Ishikawa (cell line): ENCODE results near the gene HK3.

ENCODE experiments used
- CEBPB ChIP-seq: IDR thresholded peaks from 2 replicates; pipeline ENCODE4 v1.6.1; 2012
- CREB1 ChIP-seq: IDR thresholded peaks from 2 replicates; pipeline ENCODE4 v1.6.1; 2012; ENCODE audit warnings: low read depth
- EGR1 ChIP-seq: IDR thresholded peaks from 2 replicates; pipeline ENCODE4 v1.6.1; 2012
- EP300 ChIP-seq: IDR thresholded peaks from 2 replicates; pipeline ENCODE4 v1.6.1; 2012; ENCODE audit warnings: borderline replicate concordance
- FOXM1 ChIP-seq: IDR thresholded peaks from 2 replicates; pipeline ENCODE4 v1.6.1; 2012; ENCODE audit warnings: low read depth, borderline replicate concordance
- MAX ChIP-seq: IDR thresholded peaks from 2 replicates; pipeline ENCODE4 v1.6.1; 2012
- NFIC ChIP-seq: IDR thresholded peaks from 2 replicates; pipeline ENCODE4 v1.6.1; 2012
- RAD21 ChIP-seq: IDR thresholded peaks from 2 replicates; pipeline ENCODE4 v1.6.1; 2012; ENCODE audit warnings: low read depth
- TAF1 ChIP-seq: IDR thresholded peaks from 2 replicates; pipeline ENCODE4 v1.6.1; 2012; ENCODE audit warnings: low read depth, mild to moderate bottlenecking
- TCF12 ChIP-seq: IDR thresholded peaks from 2 replicates; pipeline ENCODE4 v1.6.1; 2012; ENCODE audit warnings: low read depth
- TEAD4 ChIP-seq: IDR thresholded peaks from 2 replicates; pipeline ENCODE4 v1.6.1; 2012
- YY1 ChIP-seq: IDR thresholded peaks from 2 replicates; pipeline ENCODE4 v1.6.1; 2012; ENCODE audit warnings: low read depth
- ZBTB7A ChIP-seq: IDR thresholded peaks from 2 replicates; pipeline ENCODE4 v1.6.1; 2012; ENCODE audit warnings: low read depth
- TF ChIP-seq, protein P1 (sequence below): IDR thresholded peaks from 2 replicates; pipeline ENCODE4 v1.6.1; 2012
- TF ChIP-seq, protein P2 (sequence below): IDR thresholded peaks from 2 replicates; pipeline ENCODE4 v1.6.1; 2012; ENCODE audit warnings: low read depth, mild to moderate bottlenecking

HK3 gene

DNA sequence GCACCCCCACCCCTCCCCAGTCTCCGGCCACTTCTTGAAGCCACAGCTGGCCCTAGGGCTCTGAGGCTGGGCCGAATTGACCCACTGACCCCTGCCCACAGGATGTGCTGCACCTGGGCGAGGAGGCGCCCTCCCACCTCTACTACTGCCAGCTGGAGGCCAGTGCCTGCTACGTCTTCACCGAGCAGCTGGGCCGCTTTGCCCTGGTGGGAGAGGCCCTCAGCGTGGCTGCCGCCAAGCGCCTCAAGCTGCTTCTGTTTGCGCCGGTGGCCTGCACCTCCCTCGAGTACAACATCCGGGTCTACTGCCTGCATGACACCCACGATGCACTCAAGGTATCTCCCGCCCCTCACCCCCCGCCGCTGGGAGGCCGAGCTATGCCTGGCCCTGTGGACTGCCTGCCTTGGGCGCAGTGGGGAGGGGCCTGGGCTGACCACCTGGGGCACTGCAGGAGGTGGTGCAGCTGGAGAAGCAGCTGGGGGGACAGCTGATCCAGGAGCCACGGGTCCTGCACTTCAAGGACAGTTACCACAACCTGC, 21.3 kb downstream of the HK3 start:
- TF ChIP-seq TAF1 (no peak), FOXM1 (no peak), MAX (no peak), ZBTB7A (no peak), EP300 (no peak), CREB1 (no peak), YY1 (no peak), TEAD4 (no peak), NFIC (no peak), TCF12 (no peak), CEBPB (no peak)
- TF ChIP-seq, protein P1, sequence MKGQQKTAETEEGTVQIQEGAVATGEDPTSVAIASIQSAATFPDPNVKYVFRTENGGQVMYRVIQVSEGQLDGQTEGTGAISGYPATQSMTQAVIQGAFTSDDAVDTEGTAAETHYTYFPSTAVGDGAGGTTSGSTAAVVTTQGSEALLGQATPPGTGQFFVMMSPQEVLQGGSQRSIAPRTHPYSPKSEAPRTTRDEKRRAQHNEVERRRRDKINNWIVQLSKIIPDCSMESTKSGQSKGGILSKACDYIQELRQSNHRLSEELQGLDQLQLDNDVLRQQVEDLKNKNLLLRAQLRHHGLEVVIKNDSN: no peak

- TF ChIP-seq, protein P2, sequence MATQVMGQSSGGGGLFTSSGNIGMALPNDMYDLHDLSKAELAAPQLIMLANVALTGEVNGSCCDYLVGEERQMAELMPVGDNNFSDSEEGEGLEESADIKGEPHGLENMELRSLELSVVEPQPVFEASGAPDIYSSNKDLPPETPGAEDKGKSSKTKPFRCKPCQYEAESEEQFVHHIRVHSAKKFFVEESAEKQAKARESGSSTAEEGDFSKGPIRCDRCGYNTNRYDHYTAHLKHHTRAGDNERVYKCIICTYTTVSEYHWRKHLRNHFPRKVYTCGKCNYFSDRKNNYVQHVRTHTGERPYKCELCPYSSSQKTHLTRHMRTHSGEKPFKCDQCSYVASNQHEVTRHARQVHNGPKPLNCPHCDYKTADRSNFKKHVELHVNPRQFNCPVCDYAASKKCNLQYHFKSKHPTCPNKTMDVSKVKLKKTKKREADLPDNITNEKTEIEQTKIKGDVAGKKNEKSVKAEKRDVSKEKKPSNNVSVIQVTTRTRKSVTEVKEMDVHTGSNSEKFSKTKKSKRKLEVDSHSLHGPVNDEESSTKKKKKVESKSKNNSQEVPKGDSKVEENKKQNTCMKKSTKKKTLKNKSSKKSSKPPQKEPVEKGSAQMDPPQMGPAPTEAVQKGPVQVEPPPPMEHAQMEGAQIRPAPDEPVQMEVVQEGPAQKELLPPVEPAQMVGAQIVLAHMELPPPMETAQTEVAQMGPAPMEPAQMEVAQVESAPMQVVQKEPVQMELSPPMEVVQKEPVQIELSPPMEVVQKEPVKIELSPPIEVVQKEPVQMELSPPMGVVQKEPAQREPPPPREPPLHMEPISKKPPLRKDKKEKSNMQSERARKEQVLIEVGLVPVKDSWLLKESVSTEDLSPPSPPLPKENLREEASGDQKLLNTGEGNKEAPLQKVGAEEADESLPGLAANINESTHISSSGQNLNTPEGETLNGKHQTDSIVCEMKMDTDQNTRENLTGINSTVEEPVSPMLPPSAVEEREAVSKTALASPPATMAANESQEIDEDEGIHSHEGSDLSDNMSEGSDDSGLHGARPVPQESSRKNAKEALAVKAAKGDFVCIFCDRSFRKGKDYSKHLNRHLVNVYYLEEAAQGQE: no peak
- no peak for TF ChIP-seq TEAD4
- TF ChIP-seq TAF1: no peak
- TF ChIP-seq MAX: no peak
- no peak for TF ChIP-seq FOXM1
- TF ChIP-seq TCF12: no peak
- no peak for TF ChIP-seq NFIC
- TF ChIP-seq RAD21: no peak
Measured at GRCh38 chr5:176876506-176877431, 22.4 kb downstream of the HK3 start.

DNA sequence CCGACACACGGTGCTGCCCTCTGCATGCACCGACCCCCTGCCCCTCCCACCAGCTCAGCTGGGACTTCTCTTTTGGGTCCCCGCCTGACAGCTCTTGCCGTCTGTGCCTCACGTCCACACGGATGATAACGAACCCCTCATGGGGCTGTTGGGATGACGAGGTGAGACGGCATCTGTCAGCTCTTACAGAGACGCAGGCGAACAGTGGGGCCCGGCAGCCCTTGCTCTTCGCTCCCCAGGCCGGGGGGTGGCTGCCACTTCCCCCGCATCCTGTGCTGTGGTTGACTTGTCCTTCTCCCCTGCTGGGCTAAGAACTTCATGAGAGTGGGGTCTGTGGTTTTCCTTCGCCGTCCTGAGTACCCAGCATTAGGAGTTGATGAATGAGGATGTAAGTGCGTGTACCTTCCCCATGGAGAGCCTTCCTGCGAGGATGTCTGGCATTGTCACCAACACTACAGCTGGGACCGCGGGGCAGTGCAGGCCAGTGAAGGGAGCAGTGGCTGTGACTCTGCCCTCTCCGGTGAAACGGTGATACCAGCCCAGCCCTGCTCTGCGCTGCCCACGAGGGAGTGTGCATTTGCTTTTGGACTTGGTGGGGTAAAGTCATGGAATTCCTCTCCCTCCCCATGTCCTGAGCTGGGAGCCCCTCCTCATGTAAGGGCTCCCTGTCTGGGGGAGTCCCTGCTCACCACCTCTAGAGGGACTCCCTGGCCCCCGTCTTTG, 23.2 kb downstream of the HK3 start:
- no peak for TF ChIP-seq CREB1
- TF ChIP-seq EP300: no peak
- no peak for TF ChIP-seq ZBTB7A
- TF ChIP-seq, protein P1: no peak
- no peak for TF ChIP-seq TEAD4
- TF ChIP-seq RAD21: no peak
- TF ChIP-seq, protein P2: no peak
- no peak for TF ChIP-seq NFIC
- no peak for TF ChIP-seq TCF12
- TF ChIP-seq FOXM1: no peak
- TF ChIP-seq EGR1: no peak
- no peak for TF ChIP-seq YY1
- no peak for TF ChIP-seq TAF1
- TF ChIP-seq MAX: no peak
- TF ChIP-seq CEBPB: no peak

DNA sequence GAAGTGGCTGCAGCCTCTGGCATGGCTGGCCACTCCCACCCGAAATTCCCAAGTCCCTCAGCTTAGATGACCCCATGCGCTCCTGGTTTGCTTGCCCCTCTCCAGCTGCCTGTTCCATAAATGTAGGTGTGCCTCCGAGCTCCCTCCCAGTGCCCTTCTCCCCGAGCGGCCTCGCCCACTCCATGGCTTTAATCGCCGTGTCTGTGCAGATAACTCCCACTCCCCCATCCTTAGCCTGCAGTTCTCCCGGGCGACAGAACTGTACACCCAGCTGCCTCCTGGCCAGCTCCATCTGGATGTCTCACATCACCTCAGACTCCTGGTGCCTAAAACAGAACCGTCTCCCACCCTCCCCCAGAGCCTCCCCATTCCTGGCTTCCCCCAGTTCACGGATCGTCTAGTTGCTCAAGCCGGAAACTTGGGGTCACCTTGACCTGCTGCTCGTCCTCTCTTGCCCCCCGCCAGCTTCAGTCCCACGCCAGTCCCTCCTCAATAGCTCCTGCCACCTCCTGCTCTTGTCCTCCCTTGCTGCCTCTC, 24.1 kb downstream of the HK3 start:
- no peak for TF ChIP-seq YY1
- TF ChIP-seq, protein P1: no peak
- no peak for TF ChIP-seq EGR1
- no peak for TF ChIP-seq RAD21
- no peak for TF ChIP-seq CEBPB
- TF ChIP-seq CREB1: no peak
- no peak for TF ChIP-seq TCF12
- no peak for TF ChIP-seq ZBTB7A
- no peak for TF ChIP-seq NFIC
- TF ChIP-seq, protein P2: no peak
- TF ChIP-seq TEAD4: no peak
- no peak for TF ChIP-seq TAF1
- no peak for TF ChIP-seq FOXM1
